GM19455 (cell line): ENCODE results near the gene ACAP3.

Experiments
- ATAC-seq: cut with Tn5 transposase; IDR thresholded peaks from one replicate; pipeline ENCODE4 v1.9.1; 2021; ENCODE audit not compliant: unreplicated experiment

Gene ACAP3

DNA sequence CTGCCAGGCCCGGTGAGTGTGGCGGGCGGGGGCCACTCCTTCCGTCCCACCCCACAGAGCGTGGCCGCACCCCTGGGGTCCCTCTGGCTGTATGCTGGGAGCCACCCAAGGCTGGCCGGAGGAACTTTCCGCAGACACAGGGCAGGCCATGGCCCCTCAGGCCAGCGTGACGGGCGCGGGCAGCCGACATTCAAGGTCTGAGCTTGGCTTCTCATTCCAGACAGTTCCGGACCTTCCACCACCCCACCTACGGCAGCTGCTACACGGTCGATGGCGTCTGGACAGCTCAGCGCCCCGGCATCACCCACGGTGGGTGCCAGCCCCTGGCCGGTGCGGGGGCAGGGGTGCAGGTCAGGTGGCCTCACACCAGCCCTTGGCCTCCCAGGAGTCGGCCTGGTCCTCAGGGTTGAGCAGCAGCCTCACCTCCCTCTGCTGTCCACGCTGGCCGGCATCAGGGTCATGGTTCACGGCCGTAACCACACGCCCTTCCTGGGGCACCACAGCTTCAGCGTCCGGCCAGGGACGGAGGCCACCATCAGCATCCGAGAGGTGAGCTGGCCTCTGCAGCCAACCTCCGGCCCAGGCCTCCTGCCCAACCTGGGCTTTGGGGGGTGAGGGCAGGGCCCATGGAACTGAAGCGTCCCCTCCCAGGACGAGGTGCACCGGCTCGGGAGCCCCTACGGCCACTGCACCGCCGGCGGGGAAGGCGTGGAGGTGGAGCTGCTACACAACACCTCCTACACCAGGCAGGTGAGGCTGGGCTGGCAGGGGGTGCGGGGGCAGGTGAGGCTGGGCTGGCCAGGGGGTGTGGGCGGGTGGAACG lies 20.2 kb downstream of the ACAP3 start:
- no peak for ATAC-seq

DNA sequence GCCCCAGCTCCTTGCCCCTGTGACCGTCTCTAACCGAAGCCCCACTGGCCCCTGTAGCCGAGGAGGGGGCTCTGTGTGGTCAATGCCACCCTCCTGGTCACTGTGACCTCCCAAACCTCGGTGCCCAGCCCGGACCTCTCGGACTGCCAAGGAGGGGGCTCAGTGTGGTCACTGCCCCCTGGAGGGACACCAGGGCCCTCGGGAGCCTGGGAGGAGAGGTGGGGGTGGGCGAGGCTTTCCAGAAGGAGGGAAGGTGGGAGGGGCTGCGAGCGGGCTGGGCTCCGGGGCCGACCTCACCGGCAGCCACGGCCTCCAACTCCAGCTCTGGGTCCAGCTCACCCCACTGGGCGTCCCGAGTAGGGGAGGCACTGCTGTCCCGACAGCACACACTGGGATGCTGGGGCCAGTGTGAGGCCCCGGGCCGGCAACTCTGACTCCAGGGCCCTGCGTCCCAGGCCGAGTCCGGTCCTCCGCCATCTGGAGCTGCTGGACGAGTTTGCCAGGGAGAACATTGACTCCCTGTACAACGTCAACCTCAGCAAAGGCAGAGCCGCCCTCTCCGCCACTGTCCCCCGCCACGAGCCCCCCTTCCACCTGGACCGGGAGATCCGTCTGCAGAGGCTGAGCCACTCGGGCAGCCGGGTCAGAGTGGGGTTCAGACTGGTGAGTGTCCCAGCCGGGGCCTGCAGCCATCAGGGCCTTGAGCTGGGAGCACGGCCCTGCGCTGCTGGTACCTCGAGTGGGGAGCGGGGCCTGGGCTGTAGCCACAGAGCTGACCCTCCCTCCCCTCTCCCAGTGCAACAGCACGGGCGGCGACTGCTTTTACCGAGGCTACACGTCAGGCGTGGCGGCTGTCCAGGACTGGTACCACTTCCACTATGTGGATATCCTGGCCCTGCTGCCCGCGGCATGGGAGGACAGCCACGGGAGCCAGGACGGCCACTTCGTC lies 21.1 kb downstream of the ACAP3 start:
- no peak for ATAC-seq

DNA sequence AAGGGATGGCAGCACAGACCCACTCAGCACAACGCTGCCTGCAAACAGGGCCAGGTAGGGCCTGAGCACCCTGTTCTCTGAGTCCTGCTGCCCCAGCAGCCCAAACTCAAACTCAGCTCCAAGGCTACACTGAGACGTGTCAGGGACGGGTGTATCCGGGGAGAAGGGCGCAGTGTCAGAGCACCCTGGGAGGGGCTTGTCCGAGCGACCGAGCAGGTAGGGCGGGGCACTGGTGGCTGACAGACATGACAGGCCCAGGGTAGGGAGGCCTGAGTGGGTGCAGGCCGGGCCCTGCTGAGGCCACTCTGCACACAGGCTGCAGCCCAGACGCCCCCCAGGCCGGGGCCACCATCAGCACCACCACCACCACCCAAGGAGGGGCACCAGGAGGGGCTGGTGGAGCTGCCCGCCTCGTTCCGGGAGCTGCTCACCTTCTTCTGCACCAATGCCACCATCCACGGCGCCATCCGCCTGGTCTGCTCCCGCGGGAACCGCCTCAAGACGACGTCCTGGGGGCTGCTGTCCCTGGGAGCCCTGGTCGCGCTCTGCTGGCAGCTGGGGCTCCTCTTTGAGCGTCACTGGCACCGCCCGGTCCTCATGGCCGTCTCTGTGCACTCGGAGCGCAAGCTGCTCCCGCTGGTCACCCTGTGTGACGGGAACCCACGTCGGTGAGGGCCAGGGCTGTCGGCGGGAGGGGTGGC lies 22.0 kb downstream of the ACAP3 start:
- ATAC-seq, result no peak

DNA sequence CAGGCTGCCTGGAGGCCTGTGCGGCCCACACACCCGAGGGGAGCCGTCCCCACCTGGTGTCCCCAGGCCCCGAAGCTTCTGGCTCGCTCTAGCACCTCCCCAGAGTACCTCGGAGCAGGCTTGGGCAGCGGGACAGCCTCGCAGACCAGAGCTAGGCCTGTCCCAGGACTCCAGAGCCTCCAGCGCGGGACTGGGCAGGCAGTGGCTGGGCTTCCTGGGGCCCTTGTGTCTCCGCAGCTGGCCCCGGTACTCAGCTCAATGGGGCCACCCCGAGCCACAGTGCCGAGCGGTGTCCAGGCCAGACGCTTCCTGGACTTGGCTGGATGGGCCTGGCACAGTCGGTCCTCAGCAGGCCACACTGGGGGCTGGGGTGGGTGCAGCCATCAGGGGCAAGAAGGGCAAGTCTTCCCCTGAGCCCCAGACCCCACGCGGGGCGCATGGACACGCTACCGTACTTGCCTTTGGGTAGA lies 22.6 kb downstream of the ACAP3 start:
- no peak for ATAC-seq

GRCh38 chr1:1284221-1285101 lies 23.3 kb downstream of the ACAP3 start:
- no peak for ATAC-seq

DNA sequence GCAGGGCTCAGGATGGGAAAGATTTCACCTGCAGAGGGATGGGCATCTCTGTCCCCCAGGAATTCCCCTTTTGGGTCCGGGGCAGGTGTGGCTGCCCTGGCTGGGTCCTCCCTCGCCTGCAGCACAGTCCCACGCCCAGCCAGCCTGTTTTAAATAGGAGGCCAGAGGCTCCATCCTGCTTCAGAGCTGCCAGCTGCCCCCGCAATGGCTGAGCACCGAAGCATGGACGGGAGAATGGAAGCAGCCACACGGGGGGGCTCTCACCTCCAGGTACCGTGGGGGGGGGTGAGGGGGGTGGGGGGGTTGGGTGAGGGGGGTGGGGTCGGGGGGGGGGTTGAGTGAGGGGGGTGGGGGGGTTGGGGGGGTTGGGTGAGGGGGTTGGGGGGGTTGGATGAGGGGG lies 23.9 kb downstream of the ACAP3 start:
- no peak for ATAC-seq

DNA sequence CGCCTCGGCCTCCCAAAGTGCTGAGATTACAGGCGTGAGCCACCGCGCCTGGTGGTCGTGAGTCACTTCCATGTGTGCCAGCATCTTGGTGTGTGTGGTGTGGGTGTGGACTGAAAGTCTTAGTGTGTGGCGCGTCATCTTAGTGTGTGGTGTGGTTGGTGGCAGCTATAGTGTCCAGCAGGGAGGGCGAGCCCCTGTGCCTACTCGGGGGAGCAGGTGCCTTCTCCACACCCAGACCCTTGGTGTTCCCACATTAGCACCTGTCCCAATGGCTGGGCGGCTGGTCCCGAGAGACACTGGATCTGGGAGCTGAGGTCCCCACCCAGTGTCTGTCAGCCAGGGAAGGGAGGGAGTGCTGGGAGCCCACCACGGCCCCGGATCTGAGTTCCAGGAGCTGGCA lies 24.7 kb downstream of the ACAP3 start:
- ATAC-seq, result no peak

GRCh38 chr1:1281533-1282321 lies 26.0 kb downstream of the ACAP3 start:
- no peak for ATAC-seq

GRCh38 chr1:1280782-1281481 lies 26.8 kb downstream of the ACAP3 start:
- no peak for ATAC-seq

DNA sequence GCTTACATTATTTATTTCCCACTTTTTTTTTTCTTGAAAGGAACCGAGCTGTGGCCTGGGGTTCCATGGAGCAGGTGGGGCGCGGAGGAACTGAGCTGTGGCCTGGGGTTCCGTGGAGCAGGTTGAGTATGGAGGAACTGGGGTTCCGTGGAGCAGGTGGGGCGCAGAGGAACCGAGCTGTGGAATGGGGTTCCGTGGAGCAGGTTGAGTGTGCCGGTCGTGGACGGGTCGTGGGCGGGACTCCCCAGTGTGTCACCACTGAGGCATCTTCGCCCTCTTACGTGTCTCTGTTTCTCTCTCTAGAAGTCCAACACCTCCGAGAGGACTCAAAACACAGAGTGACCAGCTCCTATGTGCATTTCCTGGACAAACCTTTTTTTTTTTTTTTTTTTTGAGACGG lies 28.7 kb downstream of the ACAP3 start:
- ATAC-seq, result no peak

DNA sequence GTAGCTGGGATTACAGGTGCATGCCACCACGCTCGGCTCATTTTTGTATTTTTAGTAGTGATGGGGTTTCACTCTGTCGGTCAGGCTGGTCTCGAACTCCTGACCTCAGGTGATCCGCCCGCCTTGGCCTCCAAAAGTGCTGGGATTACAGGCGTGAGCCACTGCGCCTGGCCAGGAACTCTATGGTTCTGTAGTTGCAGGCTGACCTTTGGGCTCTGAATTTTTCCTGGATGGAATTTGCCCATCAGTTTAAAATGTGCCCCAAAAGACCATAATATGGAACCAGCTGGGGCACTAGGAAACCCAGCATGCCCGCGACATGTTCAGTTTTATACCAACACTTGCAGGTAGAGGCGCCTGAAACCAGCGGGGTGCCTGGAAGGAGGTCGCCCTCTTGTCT lies 29.1 kb downstream of the ACAP3 start:
- ATAC-seq, result no peak

- no peak for ATAC-seq
Observed at GRCh38 chr1:1275836-1276235, 31.9 kb downstream of the ACAP3 start.

DNA sequence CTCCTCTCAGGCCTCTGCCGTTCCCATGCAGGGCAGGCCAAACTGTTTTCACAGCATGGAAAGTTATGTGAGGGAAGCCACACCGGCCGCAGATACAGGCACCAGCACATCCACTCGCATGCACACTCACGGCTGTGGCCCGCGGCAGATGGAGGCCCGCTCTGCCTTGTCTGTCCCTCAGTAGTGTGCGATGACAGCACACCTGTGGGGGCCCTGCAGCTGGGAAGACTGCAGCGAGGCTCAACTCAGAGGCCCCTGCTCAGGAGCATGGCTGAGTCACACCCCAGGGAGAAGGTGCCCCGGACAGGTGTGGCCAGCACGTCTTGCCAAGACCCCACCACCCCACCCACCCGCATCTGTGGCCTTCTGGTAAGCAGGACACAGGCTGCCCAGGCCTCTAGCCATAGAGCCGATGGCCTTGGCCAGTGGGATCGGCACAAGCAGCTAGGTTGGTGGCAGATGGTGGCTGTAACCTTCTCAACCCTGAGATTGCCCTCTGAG lies 32.7 kb downstream of the ACAP3 start:
- ATAC-seq, result no peak

- no peak for ATAC-seq
Observed at GRCh38 chr1:1274299-1274930, 33.3 kb downstream of the ACAP3 start.

DNA sequence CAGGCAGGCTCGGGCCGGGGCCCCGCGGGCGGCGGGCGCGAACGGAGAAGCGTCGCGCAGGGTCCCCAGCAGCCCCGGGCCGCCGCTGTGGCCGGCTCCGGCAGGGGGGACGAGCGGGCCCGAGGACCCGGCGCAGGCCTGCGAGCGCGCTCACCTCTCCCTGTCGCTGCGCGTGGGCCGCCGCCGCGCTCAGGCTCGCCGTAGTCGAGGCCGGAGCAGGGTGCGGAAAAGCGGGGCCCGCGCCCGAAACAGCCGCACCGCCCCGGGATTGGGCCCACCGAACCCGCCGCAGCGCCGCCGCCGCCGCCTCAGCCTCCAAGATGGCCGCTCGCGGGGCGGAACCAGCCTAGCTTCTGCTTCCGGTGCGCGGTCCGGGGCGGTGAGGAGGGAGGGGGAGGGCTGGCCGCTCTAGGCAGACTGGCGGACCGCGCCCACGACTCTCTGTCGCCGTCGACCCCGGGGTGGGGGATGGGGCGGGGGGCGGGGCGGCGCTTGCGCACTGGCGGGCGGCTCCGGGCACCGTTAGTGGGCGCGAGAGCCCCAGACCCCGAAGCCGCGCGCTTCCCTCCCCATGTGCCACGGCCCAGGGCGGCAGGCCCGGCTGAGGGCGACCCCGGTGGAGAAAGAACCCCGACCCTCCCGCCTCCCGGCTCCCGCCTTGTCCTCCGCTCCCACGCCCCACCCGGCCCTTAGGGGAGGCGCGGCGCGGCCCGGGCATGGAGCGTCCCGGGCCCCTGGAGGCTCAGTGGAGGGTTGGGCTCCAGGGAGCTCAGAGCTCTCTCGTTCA lies 34.0 kb downstream of the ACAP3 start, which contains the start of gene UBE2J2:
Gene UBE2J2 (minus strand): TSS at position 343 of the 787 bp plus-strand sequence. CDS start 5,862 bp downstream, outside the sequence.
- peak; percentile 86 for ATAC-seq

DNA sequence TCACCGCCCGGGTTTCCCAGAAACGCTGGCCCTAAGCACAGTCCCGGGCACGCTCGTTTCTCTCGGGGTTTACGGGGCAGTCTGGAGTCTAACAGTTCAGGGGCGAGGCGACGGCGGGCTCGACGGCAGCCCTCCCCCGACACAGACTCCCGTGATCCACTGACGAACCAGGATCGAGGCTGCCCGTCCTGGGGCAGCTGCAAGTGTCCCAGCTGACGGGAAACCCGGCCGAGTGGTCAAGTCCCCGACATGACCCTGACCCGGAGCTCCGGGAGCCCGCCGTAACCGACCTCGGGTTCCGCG lies 34.6 kb downstream of the ACAP3 start:
- no peak for ATAC-seq
